Activated CD4-positive, alpha-beta T cell treated with anti-CD3 and anti-CD28 coated beads, Interleukin-10, Interleukin-2, amounts not matched to agents 100 ng/mL and 50 ng/mL, durations not matched to agents 16 hours and 8 hours (primary cell): ENCODE results near the gene TEKT3.

Experiments used
- DNase-seq: peaks from one replicate; pipeline ENCODE4 v3.0.0-alpha.2; 2020

The TEKT3 gene

DNA sequence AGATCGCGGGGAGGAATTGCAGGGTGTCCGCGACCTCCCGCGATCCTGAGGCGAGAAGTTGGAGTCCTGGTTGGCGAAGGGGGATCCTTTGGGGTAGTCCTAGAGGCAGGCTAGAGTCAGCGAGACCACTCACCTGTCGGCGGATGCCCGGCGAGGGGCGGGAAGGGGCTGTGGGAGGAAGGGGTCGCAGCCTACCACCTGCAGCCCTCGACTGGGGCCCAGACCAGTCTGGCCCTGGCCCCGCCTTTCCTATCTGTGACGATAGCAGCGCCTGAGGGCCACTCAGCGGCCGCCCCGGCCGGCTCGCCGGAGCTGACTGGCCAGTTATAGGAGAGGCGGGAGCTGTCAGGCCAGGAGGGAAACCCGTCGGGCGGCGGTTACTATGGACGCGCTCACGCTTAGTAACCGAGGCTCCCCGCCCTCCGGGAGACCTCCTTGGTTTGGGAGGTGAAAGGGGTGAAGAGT lies at the start of gene TEKT3:
Gene TEKT3 (minus strand): TSS at position 213 of the 465 bp plus-strand sequence. CDS start 10,012 bp downstream, outside the sequence.
- no peak for DNase-seq

DNA sequence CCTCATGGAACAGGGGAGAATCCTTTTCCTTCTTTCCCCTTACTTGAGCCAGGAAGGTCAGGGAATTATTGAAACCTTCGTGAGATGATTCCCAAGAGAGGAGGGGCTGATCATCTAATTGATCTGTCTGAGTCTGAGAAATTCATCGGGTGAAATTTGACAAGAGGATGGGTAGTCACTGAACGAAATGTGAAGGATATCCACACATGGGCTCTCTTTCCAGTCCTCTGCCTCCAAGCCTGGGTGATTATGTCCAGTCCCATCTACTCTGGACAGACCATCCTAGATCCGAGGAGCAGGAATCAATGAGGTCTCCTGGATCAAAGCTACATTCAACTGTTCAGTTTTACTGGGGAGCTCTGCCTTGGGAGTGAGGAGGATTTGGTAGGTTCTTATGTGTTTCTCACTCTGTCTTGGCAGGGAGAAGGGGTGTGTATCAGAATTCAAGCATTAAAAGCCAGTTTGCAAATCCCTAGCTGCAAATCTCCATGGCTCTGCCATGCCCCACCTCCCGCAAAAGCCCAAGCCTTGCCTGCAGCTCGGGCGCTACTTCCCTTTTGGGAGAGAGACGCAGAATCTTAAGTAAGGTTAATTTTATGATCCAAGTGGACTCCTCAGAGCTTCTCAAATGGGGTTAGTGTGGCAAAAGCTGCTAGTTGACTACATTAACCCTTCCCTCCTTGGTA lies 47.1 kb upstream of the TEKT3 start:
- no peak for DNase-seq

DNA sequence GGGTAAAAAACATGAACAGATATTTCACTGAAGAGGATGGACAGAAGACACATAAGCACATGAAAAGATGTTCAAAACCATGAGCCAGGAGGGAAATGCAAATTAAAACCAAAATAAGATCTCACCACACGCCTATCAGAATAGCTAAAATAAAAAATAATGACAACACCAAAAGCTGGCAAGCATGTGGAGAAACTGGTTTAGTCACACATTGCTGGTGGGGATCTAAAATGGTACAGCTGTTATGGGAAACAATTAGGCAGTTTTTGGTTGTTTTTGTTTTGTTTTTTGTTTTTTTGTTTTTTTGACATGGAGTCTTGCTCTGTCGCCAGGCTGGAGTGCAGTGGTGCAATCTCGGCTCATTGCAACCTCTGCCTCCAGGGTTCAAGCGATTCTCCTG lies 44.7 kb upstream of the TEKT3 start:
- DNase-seq: no peak

DNA sequence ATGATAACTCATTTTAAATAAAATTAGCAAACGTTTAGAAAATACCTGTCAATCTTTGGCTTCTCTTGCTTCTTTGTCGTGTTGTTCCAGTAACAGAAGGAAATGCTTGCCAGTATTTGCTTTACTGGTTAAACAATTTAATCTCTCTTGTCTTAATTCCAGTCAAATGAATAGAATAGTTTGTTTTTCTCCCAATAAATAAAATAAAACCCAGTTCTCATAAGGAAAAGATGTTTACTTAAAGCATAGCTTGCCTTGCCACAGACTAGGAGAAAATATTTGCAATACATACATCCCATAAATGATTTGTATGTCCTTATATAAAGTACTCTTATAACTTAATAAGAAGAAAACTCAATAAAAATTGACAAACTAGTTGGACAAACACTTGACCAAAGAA lies 43.9 kb upstream of the TEKT3 start:
- no peak for DNase-seq

DNA sequence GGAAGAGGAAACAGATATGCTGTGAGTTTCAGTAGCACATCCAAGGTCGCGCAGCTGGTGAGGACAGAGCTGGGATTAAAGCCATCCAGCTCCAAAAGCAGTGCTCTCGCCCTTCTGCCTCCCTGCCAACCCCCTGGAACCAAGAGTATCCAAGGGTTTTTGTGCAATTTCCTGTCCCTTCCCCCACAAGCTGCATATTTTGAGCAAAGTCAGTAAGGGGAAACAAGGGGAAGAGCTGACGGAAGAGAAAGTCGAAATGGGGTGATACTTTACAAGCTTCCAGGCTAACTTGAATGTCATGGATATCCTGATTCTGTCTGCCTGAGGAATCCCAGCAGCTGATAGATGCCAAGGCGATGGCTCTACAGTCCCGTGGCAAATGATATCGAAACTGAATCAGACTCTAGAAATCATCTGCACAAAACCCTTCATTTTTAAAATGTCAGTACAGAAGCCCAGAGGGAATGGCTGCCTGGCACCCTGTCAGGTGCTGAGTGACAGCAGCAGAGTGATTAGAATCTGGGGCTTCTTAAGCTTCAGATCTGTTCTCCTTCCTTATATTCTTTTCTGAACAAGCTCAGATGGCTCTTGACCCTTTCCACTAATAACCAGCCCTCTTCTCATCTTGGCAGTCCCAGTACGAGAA lies 42.9 kb upstream of the TEKT3 start:
- DNase-seq: no peak

DNA sequence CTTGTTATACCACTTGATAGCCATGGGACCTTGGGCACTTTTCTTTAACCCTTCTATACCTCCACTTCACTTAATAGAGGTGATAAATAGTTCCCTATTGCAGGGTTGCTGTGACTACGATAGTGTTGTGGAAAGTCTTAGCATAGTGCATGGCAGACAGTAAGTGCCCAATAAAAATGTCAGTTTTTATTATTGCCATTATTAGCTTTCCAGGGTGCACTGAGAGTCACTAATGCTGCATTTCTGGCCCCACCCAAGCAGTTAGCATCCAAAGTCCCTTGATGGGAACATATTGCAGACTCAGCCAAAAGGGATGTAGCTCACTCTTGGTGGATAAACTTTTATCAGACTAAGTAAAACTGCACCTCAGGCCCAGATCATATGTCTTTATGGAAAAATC lies 41.5 kb upstream of the TEKT3 start:
- DNase-seq: no peak

DNA sequence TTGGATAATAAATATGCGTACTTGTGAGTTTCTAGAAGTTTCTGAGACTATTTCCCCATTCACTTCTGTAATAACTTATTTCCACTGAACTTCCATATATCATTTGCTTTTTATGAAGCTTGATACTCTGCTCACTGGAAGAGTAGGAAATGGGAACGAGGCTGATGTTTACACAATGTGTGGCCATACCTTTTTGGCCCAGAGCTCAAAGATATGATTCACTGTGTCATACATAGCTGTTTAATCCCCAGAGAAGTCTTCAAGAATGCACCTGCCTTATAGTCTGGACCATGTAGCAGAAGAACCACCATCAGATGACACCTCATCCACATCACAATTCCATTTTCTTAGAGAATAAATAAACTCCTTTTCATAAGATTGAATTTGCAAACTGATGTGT lies 40.3 kb upstream of the TEKT3 start:
- DNase-seq: no peak

DNA sequence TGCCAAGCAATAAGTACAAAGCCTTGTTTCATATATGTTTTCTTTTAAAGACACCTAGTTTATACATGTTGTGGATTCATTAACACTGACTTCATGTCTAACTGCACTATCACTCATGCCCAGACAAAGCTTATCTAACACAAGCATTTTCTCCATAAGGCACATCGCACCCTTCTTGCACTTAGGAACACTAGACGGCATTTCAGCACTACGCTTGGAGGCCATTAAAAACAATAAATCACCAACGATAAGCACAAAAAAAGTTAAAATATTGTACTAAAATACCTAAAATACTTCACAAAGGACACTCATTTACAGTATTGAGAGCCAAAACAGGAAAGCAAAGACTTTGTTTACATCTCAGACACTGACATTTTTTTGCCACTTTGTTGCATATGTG lies 39.0 kb upstream of the TEKT3 start:
- no peak for DNase-seq

DNA sequence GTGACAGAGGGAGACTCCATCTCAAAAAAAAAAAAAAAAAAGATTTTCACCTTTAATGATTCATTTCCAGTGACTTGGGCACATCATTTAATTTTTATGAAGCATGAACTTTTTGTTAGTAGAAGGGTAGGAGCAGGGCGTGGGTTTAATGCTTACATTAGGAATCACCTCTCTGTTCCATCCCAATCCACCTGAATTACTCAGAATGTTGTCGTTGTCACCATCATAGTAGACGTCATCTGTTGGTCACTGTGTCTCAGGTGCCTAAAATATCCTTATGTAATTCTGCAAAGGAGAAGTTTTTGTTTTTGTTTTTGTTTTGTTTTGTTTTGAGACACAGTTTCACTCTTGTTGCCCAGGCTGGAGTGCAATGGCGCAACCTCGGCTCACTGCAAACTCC lies 38.3 kb upstream of the TEKT3 start:
- DNase-seq: no peak

DNA sequence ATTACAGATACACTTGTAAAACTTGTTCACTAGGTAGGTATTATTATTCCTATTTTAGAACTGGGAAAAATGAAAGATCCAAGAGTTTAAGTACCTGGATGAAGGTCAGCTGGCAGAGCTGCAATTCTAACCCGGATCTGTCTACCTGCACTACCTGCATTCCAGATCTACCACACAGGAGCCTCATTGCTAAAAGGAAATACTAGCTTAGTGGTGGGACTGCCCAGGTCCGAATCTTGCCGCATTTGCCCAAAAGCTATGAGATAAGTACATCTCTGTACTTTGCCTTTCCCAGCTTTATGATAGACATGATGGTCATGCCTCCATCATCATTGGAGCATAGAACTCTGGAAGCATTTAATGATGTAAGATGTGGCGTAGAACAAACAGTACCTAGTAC lies 36.8 kb upstream of the TEKT3 start:
- DNase-seq: no peak

DNA sequence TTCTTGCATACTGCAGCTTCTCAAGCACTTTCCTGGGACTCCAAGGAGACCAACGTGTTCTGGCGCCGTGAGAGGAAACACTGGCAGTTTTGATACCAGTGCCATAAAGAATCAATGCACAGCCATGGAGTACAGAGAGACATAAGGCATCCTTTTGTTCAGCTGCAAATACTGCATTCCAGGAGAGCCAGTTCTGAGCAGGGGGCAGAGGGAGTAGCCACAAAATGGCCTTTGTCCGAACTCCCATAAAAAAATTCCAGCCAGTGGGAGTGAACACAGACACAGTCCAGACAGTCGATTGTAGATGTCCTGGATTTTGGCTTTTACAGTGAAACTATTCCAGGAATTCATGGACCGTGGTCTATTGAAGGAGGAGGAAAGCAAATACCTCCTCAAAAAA lies 36.2 kb upstream of the TEKT3 start:
- no peak for DNase-seq

DNA sequence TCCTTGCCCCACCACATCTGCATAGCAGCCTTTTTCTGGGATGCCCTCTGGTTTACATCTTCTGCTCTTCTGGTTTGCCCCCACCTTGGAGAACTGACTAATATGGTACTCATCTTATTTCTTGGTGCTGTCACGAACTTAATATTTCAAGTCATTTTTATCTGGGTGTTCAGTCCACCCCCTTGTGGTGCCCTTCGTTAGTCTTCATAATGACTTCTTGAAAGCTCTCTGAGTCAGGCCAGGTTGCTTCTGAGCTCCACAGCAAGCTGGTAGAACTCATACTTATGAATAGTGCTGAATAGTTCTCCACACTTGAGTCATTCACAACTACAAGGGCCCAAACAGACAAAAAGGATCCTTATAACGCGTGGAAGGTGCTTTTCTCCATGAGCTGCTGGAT lies 35.8 kb upstream of the TEKT3 start:
- no peak for DNase-seq

DNA sequence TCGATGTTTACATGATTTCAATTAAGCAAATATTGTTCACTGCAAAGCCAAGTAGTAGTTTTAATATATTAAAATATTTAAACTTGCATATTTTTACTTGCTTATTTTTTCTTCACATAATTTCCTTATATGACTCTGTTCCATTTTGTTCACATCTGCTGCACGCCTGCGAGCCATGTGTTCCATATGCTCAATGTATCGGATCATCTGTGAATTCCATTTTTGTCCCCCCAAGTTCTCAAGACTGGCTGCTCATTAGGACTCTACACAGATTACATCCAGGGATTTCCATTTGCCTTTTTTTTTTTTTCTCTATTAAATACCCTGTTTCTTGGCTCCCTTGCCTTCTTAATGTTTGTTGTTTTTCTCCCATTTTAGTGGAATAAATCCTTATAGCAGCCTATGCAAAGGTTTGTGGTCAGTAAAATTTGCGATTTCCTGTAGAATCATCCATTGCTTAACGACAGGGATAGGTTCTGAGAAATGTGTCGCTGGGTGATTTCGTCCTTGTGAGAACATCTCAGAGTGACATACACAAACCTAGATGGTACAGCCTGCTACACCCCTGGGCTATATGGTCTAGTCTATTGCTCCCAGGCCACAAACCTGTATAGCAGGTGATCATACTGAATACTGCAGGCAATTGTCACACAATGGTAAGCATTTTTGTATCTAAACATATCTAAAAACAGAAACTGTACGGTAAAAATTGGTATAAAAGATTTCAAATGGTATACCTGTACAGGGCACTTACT lies 30.2 kb upstream of the TEKT3 start:
- DNase-seq: no peak

DNA sequence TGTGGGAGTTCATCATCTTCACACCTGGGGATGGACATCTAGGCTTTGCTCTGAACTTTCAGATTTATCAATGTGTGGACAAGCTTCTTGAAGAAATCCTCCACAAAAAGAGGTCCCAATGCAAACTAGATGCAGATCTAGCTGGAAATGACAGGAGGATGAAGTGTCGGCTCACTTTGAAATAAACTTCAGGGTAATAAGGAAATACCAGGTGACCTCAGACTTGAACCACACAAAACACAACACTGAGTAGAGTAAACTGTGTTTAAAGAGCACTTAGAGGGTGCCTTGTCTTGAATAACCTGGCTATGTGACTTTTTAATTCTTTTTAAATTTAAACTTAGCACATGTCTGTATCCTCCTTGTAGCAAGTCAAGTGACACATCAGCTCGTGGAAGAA lies 27.2 kb upstream of the TEKT3 start:
- no peak for DNase-seq

DNA sequence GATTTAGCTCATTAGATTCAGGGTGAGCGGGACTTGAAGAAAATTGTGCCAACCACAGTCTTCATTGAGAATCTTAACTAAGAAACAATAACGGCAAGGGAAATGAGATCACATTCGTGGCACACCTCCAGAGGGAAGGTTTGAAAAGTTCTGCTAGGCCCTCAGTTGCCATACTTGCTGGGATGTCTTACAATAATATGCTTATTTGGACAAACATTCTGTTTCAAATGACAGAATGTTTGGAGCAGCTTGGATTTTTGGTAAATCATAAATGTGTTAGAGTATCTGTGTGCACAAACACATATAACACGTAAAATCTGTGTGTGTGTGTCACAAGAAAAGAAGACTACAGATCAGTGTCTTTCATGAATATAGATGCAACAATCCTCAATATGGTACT lies 24.6 kb upstream of the TEKT3 start:
- no peak for DNase-seq

DNA sequence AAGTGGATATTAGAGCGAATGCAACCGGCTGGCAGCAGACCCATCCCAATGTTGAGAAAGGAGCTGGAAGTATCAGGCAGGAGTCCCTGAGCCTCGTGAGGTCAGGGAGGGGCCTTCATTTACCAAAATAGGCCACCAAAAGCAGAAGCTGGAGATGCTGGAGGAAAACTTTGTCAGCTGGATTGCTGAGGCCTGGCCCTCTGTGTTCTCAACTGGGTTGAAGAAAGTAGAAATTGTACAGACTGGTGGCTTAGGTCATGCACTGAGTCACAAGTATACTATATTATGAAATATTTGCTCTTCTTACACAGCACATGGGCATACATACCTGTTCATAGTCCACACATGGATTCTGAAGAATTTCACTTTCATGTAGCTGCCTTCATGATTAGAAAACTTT lies 23.2 kb upstream of the TEKT3 start:
- no peak for DNase-seq

DNA sequence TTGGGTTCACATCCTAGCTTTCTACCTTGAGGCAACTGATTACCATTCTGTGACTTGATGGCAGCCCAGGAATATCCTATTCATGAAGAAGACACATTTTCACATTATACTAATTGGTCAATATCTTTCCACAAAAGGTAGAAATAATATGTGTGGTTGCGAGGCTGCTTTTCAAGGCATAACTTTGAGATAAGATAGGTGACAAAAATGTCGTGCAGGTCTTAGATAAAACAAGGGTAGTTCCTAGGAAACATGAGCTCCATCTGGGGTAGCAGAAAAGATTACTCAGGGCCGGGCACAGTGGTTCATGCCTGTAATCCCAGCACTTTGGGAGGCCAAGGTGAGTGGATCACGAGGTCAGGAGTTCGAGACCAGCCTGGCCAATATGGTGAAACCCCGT lies 22.3 kb upstream of the TEKT3 start:
- no peak for DNase-seq

DNA sequence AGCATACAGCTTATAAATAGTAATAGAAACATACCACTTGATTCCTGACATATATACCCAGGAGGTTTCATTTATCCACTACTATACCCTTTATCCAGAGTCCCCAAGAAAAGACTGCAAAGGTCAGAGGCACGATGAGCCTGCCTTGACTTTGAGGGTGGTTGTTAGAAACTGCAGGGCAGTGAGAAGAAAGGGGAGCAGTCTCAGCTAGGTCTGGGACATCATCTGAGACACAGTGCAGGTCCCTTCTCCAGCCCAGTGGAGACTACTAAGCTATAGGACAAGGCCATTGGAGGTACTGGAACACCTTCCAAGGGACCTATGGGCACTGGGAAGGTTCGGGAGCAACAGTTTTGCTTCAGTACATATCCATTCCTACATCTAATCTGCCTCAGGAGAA lies 20.2 kb upstream of the TEKT3 start:
- no peak for DNase-seq

DNA sequence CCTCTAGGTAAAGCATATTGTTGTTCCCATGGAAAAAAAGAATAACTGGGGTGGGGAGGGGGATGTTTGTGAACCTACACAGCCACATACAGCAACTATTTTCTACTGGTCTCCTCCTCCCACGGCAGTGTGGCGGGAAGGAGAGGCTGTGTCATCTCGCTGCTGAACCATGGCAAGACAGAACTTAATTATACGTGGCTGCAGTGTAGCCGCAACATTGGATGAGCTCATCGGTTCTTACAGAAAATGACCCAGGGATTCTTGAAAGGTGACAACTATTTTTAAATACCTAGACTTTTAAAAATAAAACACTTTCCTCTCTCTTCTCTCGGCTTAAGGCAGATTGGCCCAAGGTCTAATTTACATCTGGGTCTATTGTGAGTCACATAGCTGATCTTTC lies 19.8 kb upstream of the TEKT3 start:
- DNase-seq: no peak

DNA sequence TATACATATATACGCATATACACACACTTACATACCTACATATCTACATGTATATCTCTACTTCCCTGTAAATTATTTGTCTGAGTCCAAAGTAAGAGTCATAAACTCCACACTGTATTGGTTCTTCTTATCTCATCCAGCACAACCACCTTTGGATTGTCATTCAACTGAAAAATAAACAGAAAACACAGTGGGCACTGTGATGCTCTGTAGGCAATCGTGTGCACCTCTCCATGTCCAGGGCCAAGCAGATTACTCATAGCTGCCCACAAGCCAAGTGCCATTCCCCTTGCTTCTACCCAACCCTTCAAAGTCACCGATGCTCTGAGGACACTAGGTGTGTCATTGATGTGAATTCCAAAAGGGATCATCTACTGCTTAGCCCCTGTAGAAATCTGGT lies 12.9 kb upstream of the TEKT3 start:
- DNase-seq: no peak

DNA sequence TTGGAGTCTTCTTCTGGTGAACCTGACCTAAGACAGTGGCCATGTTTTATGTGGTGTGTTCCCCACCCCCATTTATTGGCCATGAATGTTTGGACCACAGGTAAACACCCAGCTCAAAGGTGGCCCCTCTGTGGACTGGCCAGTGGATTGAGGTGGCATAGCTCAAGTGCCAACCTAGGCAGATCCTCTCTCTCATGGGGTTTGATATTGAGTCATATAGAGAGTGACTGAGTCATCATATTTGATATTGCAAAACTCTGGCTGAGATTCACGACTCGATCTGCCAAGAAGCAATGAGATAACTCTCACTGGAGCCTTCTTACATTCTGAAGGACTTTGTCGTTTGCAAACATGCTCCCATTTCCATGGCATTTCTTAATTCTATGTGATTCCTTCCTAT lies 10.5 kb upstream of the TEKT3 start:
- DNase-seq: peak; percentile 34

DNA sequence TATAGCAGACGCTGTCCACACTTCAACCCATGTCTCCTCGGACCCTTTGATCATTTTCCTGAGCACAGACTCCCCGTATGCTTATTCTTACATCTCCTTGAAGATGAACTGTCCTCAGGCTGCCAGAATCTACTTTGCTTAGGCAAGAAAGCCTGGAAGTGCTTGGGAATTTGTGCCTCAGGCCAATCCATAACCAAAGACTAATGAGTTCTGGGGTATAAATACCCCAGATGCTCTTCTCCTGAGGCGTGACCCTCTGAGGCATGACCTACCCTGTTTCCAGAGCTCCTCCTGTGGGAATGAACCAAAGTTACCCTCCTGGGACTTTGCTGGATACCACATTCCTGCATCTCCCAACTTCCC lies 10.1 kb upstream of the TEKT3 start:
- DNase-seq: no peak

DNA sequence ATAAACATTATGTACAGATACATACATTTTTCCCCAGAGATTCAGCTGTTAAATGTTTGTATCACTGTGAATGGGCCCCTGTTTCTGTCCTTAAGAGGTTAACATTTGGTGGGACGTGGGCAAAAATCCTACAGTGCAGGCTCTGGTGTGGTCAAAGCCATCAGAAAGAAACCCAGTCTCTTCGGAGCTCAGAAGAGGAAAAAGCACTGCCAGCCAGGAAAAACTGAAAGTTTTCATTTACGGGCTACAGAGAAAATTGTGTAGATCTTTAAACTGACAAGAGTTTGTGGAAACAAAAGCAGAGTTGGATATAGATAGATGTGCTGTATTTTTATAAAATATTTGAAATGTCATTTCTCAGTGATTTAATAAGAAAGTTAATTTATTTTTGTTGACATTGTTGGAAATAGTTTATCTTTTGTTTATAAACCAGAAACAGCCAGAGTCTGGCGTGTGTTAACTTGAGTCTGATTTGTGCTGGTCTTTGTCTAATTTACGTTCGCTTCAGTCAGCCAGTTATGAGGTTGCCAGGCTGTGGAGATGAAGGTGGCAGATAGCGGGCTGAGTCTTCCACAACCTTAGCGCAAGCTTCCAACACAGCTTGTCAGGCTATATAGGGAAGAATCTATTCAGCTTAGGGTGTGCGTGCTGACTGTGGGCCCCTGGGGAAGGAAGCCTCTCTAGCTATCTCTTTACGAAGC lies 9.5 kb upstream of the TEKT3 start:
- DNase-seq: no peak

DNA sequence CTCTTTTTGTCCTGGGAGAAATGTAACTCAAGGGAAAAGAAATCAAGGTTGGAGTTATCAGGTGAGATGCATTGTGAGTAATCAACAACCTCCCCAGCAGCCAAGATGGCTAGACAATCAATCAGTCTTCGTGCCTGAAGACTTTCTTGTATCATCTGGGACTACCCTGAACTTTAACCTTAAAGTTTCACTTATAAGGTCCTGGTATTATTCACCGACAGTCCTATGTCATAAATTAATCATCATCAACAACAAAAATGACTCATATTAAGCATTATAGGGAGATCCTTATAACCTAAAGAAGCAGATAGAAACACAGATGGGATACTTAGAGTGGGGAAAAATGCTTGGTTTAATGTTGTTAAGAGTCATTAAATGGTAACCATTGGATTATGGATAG lies 7.7 kb upstream of the TEKT3 start:
- DNase-seq: peak; percentile 2
